ENCODE data around the gene LYZ.

The LYZ gene

DNA sequence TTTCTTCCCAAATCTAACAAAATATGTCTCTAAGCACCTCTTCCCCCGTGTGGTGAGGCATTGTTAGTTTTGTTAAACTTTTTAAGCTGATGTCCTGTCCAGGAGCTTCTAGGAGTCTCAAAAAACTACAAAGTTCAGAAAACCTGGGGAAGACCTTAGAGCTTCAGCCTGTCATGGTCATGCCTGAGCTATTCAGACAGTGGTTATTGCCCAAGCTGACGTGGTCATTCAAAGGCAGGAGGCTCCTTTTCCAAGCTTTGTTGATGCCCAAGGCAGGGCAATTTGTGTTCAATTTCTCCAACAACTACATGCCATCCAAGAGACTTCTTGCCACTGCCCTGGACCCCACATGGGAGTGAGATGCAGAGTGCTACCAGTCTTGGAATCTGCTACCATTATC lies 5.8 kb upstream of the LYZ start:
- DNase-seq (ENCODE audit: low read depth in 1 of 2, low spot score in 1 of 2) = no peak
- H3K4me3 ChIP-seq (replicated peaks; ENCODE audit: insufficient read depth, low read length) = no peak overlapping the region
- TF ChIP-seq SPI1 (IDR thresholded peaks at IDR 0.05; ENCODE audit: borderline replicate concordance, low read depth) (no peak), POLR2AphosphoS5 (IDR thresholded peaks at IDR 0.05; ENCODE audit: low read depth) (no peak), GABPA (IDR thresholded peaks at IDR 0.05; ENCODE audit: low read depth) (no peak), REST (IDR thresholded peaks at IDR 0.05; ENCODE audit: insufficient replicate concordance, low read depth) (no peak)
- TF ChIP-seq, protein P1, sequence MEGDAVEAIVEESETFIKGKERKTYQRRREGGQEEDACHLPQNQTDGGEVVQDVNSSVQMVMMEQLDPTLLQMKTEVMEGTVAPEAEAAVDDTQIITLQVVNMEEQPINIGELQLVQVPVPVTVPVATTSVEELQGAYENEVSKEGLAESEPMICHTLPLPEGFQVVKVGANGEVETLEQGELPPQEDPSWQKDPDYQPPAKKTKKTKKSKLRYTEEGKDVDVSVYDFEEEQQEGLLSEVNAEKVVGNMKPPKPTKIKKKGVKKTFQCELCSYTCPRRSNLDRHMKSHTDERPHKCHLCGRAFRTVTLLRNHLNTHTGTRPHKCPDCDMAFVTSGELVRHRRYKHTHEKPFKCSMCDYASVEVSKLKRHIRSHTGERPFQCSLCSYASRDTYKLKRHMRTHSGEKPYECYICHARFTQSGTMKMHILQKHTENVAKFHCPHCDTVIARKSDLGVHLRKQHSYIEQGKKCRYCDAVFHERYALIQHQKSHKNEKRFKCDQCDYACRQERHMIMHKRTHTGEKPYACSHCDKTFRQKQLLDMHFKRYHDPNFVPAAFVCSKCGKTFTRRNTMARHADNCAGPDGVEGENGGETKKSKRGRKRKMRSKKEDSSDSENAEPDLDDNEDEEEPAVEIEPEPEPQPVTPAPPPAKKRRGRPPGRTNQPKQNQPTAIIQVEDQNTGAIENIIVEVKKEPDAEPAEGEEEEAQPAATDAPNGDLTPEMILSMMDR (IDR thresholded peaks at IDR 0.05; ENCODE audit: insufficient read depth, low read length) = no peak
- no peaks in the 10 kb centered on the region for H3K27me3 ChIP-seq (ENCODE audit: insufficient read depth, poor library complexity, severe bottlenecking)
- H3K27ac ChIP-seq (replicated peaks) = peak overlapping the region; percentile 85

GRCh38 chr12:69343357-69343756 lies 4.8 kb upstream of the LYZ start:
- H3K4me3 ChIP-seq (replicated peaks; ENCODE audit: insufficient read depth, low read length) = peak overlapping the region; percentile 15; the same call in 1 of the 2 replicates
- H3K27ac ChIP-seq (replicated peaks) = peak overlapping the region; percentile 85
- no peaks in the 10 kb centered on the region for H3K27me3 ChIP-seq (ENCODE audit: insufficient read depth, poor library complexity, severe bottlenecking)
- peak; percentile 57 to 81 for DNase-seq (ENCODE audit: low read depth in 1 of 2, low spot score in 1 of 2)
- TF ChIP-seq REST (IDR thresholded peaks at IDR 0.05; ENCODE audit: insufficient replicate concordance, low read depth) (no peak), SPI1 (IDR thresholded peaks at IDR 0.05; ENCODE audit: borderline replicate concordance, low read depth) (no peak), POLR2AphosphoS5 (IDR thresholded peaks at IDR 0.05; ENCODE audit: low read depth) (no peak), GABPA (IDR thresholded peaks at IDR 0.05; ENCODE audit: low read depth) (no peak)
- TF ChIP-seq, protein P1 (IDR thresholded peaks at IDR 0.05; ENCODE audit: insufficient read depth, low read length) = no peak

GRCh38 chr12:69343885-69344612 lies 4.1 kb upstream of the LYZ start:
- Histone ChIP-seq H3K27me3 (ENCODE audit: insufficient read depth, poor library complexity, severe bottlenecking) (no peaks in the 10 kb centered on the region), H3K4me3 (replicated peaks; ENCODE audit: insufficient read depth, low read length) (no peak overlapping the region), H3K27ac (replicated peaks) (peak overlapping the region; percentile 85)
- DNase-seq (ENCODE audit: low read depth in 1 of 2, low spot score in 1 of 2) = no peak
- TF ChIP-seq, protein P1 (IDR thresholded peaks at IDR 0.05; ENCODE audit: insufficient read depth, low read length) = no peak
- no peak for TF ChIP-seq SPI1 (IDR thresholded peaks at IDR 0.05; ENCODE audit: borderline replicate concordance, low read depth)
- no peak for TF ChIP-seq GABPA (IDR thresholded peaks at IDR 0.05; ENCODE audit: low read depth)
- TF ChIP-seq POLR2AphosphoS5 (IDR thresholded peaks at IDR 0.05; ENCODE audit: low read depth) = no peak
- no peak for TF ChIP-seq REST (IDR thresholded peaks at IDR 0.05; ENCODE audit: insufficient replicate concordance, low read depth)
